Left lung (tissue), 10 donors: Measurements from ENCODE around the gene FSTL1. TPM values are rescaled to one million over a fixed set of nuclear protein-coding genes. Genes with fewer than 3 reads are reported as not detected.

Experiments used
- ATAC-seq: fragments of 200-7000 bp; cut with Tn5 transposase; one replicate; pipeline ENCODE4 v1.9.1; 2020; ENCODE audit warnings: moderate library complexity
- DNase-seq, 4 donors: peaks; one replicate each; pipeline ENCODE4 v3.0.0-alpha.2; 2013 to 2020
- H3K27ac ChIP-seq, 2 donors: fragments of 200-600 bp; sonication (generic) in 1 of 2; one replicate each; pipeline versions ENCODE4 v1.5.0 to v1.8.0; 2020 to 2021
- H3K27me3 ChIP-seq, 2 donors: fragments of 200-600 bp; sonication (generic) in 1 of 2; one replicate each; pipeline versions ENCODE4 v1.5.0 to v1.8.0; 2020 to 2021
- H3K36me3 ChIP-seq, 2 donors: fragments of 200-600 bp; sonication (generic) in 1 of 2; one replicate each; pipeline versions ENCODE4 v1.5.0 to v1.8.0; 2020 to 2021
- H3K4me1 ChIP-seq, 2 donors: fragments of 200-600 bp; one replicate each; pipeline ENCODE4 v1.8.0; 2021
- H3K4me3 ChIP-seq, 2 donors: fragments of 200-600 bp; sonication (generic) in 1 of 2; one replicate each; pipeline versions ENCODE4 v1.5.0 to v1.8.0; 2020 to 2021; ENCODE audit warnings: mild to moderate bottlenecking in 1 of 2
- H3K9me3 ChIP-seq, 2 donors: fragments of 200-600 bp; sonication (generic) in 1 of 2; one replicate each; pipeline versions ENCODE4 v1.5.0 to v1.8.0; 2020 to 2021
- intact Hi-C, 2 donors: fragments of 100-400 bp; cut with DNase I; formaldehyde crosslinking; loops; one replicate each; pipeline versions ENCODE4 v1.11.2 to v1.14.2; 2022
- polyA plus RNA-seq, 6 donors: library from polyadenylated mRNA; unstranded; fragments of 120-200 nt; gene quantifications; one replicate each; pipeline ENCODE4 v1.2.1, GENCODE V29; 2013; ENCODE audit not compliant: insufficient read length in 6 of 6
- total RNA-seq, 2 donors: library from RNA; stranded (reverse); fragmentation: NEBNext Ultra II Directional; extraction: Animal tissue kit (Norgen Biotek cat#: 25700); gene quantifications; one replicate each; pipeline ENCODE4 v1.2.1, GENCODE V29; 2021
- TF ChIP-seq, protein P1 (sequence below), 2 donors: fragments of 200-600 bp; sonication (generic) in 1 of 2; IDR thresholded peaks; one replicate each; pipeline versions ENCODE4 v1.5.0 to v1.8.0; 2021; ENCODE audit warnings: antibody characterized with exemption in 2 of 2
- donor health status: DM: no; HTN: yes; CAD: no.
- donor health status: DM: no; HTN: no; CAD: no.

The FSTL1 gene
- total and polyA plus RNA-seq, 8 donors: 265 to 564 (median 527) TPM

DNA sequence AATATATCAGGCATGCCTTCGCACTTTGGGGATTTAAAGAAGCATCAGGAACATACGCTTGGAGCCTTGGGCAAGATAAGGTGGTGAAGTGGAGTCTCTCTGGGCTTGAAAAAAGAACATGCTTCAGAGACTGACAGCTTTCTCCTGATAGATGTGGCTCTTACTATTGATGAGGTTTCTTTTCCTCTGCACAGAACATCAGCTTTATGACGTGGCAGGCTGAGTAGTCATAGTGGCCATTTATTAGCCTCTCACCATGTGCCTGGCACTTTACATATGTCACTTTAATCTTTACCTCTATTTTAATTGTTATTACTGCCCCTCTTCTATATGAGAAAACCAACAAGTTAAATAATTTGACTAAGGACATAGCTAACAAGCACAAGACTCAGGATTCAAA is 82.6 kb downstream of the FSTL1 start:
- DNase-seq (no peak), ATAC-seq (no peak)
- intact Hi-C loops: no loop called here

DNA sequence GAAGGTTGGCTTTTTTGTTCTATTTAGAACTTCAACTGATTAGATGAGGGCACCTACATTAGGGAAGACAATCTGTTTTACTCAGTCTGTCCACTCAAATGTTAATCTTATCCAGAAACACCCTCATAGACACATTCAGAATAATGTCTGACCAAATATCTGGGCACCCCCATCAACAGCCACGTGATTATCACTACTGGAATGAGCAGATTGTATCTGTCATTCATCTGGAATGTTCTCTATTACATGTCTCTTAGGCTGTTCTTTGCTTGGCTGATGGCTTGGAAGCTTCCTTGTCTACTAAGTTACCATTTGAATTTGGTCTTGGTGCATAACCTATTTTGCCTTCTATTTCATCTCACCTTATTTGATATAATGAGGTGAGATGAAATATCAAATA is 86.0 kb downstream of the FSTL1 start:
- Histone ChIP-seq H3K36me3 (no peaks in the 10 kb centered on the region), H3K9me3 (no peaks in the 10 kb centered on the region), H3K4me3 (no peak overlapping the region), H3K27ac (no peak overlapping the region), H3K27me3 (no peaks in the 10 kb centered on the region), H3K4me1 (no peaks in the 10 kb centered on the region)
- no peak for ATAC-seq
- TF ChIP-seq, protein P1, sequence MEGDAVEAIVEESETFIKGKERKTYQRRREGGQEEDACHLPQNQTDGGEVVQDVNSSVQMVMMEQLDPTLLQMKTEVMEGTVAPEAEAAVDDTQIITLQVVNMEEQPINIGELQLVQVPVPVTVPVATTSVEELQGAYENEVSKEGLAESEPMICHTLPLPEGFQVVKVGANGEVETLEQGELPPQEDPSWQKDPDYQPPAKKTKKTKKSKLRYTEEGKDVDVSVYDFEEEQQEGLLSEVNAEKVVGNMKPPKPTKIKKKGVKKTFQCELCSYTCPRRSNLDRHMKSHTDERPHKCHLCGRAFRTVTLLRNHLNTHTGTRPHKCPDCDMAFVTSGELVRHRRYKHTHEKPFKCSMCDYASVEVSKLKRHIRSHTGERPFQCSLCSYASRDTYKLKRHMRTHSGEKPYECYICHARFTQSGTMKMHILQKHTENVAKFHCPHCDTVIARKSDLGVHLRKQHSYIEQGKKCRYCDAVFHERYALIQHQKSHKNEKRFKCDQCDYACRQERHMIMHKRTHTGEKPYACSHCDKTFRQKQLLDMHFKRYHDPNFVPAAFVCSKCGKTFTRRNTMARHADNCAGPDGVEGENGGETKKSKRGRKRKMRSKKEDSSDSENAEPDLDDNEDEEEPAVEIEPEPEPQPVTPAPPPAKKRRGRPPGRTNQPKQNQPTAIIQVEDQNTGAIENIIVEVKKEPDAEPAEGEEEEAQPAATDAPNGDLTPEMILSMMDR (IDR thresholded peaks at IDR 0.05): no peak
- DNase-seq: no peak
- intact Hi-C loops: no loop called here

More for the DNA sequence above, 82.6 kb downstream of the FSTL1 start:
- no peak overlapping the region for H3K27ac ChIP-seq
- no peaks in the 10 kb centered on the region for H3K4me1 ChIP-seq
- H3K27me3 ChIP-seq: no peaks in the 10 kb centered on the region
- no peaks in the 10 kb centered on the region for H3K36me3 ChIP-seq
- TF ChIP-seq, protein P1 (IDR thresholded peaks at IDR 0.05): no peak
- H3K4me3 ChIP-seq: no peak overlapping the region
- H3K9me3 ChIP-seq: no peaks in the 10 kb centered on the region

DNA sequence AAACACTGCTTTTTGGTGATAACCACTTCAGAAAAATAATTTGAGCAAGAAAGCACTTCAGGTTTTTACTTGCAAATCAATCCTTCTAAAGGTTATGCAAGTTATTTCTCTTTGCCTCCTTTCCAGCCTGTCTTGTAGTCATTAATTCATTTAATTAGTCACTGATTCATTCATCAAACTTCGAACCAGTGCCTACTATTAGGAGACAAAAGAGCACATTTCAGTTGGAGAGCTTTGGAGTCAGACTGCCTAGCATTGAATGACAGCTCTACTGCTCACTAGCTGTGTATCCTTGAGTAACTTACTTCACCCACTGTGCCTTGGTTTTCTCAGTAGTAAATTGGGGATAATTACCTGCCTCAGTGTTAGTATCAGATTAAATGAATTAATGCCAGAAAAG is 86.7 kb downstream of the FSTL1 start:
- H3K27ac ChIP-seq: no peak overlapping the region
- H3K4me3 ChIP-seq: no peak overlapping the region
- DNase-seq (no peak), ATAC-seq (no peak)
- no peaks in the 10 kb centered on the region for H3K27me3 ChIP-seq
- intact Hi-C loops: no loop called here
- no peaks in the 10 kb centered on the region for H3K36me3 ChIP-seq
- H3K9me3 ChIP-seq: no peaks in the 10 kb centered on the region
- no peaks in the 10 kb centered on the region for H3K4me1 ChIP-seq
- TF ChIP-seq, protein P1 (IDR thresholded peaks at IDR 0.05): no peak

DNA sequence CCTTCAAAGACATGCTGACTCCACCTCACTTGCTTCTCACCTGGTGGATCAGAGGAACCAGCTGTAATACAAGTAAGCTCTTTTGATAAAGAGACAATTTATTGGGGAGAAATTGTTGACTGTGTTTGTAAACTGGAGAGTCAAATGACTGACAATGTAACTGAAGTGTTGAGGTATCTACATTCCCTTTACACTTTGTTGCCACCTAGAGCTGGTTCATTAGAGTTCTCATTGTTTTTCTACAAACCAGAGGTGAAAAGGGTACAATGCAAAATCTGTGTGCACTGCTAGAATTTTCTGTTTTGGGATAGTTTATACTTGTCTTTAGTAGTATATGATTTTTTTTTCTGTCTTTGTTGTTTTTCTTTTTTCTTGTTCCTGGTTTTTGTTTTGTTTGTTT is 93.0 kb downstream of the FSTL1 start:
- TF ChIP-seq, protein P1 (IDR thresholded peaks at IDR 0.05): no peak
- ATAC-seq: no peak
- Histone ChIP-seq H3K27ac (no peak overlapping the region), H3K36me3 (no peaks in the 10 kb centered on the region), H3K9me3 (no peaks in the 10 kb centered on the region), H3K27me3 (no peaks in the 10 kb centered on the region), H3K4me1 (no peaks in the 10 kb centered on the region), H3K4me3 (no peak overlapping the region)
- intact Hi-C loops: no loop called here
- DNase-seq: no peak

DNA sequence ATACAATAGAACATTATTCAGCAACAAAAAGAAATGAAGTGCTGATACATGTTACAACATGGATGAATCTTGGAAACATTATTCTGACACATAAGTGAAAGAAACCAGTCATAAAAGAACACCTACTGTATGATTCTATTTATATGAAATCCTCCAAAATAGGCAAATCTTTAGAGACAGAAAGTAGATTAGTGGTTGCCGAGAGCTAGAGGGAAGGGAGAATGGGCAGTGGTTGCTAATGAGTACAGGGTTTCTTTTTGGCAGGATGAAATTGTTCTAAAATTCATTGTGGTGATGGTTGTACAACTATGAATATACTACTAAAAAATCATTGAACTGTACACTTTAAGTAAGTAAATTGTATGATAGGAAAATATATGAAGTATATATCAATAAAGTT is 95.3 kb downstream of the FSTL1 start:
- Histone ChIP-seq H3K27me3 (no peaks in the 10 kb centered on the region), H3K36me3 (no peaks in the 10 kb centered on the region), H3K4me1 (peaks cover 4% of the 10 kb centered on the region in 2 donors), H3K27ac (no peak overlapping the region), H3K4me3 (no peak overlapping the region), H3K9me3 (no peaks in the 10 kb centered on the region)
- TF ChIP-seq, protein P1 (IDR thresholded peaks at IDR 0.05): no peak
- no peak for DNase-seq
- ATAC-seq: no peak
- intact Hi-C loops: no loop called here
